Midbrain (tissue), 1 donor: ENCODE results near the gene ERVK3-1.
"Not testable (repeated sequence)": the region's sequence is repeated elsewhere in the genome, so short reads cannot be mapped to it uniquely, and the experiment has no call there.

Source experiments
- DNase-seq: peaks from one replicate; lab custom pipeline; 2025; lab: John Stamatoyannopoulos, UW

Gene ERVK3-1, protein sequence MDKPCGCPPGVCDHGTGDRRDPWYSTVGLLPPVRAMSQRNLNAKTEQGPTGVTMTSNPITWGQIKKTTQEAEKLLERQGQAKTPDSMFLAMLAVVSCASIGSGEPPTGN

DNA sequence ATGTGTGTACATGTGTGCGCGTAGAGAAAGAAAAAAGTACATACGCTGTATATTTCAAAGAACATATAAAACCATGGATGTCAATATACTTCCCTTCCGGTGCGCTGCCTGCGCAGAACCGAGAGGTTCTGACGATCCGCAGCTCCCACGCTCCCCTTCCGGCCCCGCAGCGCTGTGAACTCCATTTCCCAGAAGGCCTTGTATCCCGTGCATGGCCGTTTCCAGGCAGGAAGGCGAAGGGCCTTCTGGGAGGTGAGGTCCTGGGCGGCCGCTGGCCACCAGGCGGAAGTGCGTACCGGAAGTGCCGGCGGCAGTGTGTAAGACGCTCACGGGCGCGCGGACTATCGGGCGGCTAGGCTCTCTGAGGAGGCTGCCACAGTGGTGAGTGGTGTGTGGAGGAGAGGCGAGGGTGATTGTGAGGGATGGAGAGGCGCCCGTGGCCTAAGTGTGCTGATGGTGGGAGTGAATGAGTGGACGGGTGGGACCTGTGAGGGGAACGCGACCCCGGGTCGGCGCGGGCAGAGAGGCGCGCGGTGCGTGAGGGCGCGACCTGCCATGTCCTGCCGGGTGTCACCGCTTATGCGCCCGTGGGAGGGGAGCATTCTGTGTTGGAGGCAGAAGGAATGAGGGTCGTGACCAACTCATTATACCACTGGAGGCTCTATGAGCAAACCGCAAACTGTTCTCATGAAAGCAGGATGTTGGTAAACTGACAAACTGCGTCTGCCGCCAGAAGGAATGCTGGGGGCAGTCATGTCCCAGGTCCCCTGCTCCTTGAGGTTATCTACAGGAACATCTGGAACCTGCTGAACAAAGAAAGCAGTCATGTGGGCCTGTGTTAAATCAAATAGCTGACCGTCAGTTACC lies at the start of gene ERVK3-1:
TSS of gene ERVK3-1 (plus strand) at position 313 of the 867 bp plus-strand sequence. CDS start 6,792 bp downstream, outside the sequence.
- peak; percentile 98 for DNase-seq

DNA sequence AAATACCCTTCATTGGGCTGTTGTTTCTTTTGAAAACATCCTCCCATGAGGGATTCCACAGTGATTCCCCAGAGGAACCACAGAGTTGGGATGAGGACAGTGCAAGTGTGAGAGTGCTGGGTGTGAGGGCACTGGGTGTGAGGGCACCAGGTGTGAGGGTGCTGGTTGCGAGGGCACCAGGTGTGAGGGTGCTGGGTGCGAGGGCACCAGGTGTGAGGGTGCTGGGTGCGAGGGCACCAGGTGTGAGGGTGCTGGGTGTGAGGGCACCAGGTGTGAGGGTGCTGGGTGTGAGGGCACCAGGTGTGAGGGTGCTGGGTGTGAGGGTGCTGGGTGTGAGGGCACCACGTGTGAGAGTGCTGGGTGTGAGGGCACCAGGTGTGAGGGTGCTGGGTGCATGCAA lies 46.9 kb upstream of the ERVK3-1 start:
- DNase-seq = not testable (repeated sequence)

DNA sequence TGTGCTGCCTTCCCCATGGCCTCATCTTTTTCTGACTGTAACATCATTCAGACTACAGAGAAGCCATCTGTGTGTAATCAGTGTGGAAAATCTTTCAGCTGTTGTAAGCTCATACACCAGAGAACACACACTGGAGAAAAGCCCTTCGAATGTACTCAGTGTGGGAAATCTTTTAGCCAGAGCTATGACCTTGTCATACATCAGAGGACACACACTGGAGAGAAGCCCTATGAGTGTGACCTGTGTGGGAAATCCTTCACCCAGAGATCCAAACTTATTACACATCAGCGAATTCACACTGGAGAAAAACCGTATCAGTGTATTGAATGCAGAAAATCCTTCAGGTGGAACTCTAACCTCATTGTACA lies 43.6 kb upstream of the ERVK3-1 start:
- no peak for DNase-seq

DNA sequence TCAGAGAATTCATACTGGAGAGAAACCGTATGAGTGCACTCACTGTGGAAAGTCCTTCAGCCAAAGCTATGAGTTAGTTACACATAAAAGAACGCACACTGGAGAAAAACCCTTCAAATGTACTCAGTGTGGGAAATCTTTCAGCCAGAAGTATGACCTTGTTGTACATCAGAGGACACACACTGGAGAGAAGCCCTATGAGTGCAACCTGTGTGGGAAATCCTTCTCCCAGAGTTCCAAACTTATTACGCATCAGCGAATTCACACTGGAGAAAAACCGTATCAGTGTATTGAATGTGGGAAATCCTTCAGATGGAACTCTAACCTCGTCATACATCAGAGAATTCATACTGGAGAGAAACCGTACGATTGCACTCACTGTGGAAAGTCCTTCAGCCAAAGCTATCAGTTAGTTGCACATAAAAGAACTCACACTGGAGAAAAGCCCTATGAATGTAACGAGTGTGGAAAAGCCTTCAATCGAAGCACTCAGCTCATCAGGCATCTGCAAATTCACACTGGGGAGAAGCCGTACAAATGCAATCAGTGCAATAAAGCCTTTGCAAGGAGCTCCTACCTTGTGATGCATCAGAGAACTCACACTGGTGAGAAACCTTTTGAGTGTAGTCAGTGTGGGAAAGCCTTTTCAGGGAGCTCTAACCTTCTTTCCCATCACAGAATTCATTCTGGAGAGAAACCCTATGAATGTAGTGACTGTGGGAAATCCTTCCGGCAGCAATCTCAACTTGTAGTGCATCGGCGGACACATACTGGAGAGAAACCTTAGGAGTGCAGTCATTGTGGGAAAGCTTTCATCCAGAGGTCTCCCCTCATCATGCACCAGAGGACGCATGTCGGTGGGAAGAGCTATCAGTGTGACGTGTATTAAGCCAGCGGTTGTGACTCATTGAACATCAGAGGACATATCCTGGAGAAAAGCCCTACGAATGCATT lies 42.9 kb upstream of the ERVK3-1 start:
- no peak for DNase-seq

DNA sequence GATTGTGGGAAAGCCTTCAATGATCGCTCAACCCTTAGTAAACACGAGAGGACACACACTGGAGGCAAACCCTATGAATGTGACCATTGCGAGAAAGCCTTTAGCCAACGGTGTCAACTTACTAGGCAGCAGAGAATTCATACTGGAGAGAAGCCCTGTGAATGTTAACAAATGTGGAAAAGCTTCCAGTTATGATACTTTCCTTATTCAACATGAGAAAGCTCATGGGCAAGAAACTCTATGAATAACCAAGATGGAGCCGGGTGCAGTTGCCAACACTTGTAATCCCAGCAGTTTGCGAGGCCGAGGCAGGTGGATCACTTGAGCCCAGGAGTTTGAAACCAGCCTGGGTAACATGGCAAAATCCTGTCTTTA lies 42.3 kb upstream of the ERVK3-1 start:
- no peak for DNase-seq

DNA sequence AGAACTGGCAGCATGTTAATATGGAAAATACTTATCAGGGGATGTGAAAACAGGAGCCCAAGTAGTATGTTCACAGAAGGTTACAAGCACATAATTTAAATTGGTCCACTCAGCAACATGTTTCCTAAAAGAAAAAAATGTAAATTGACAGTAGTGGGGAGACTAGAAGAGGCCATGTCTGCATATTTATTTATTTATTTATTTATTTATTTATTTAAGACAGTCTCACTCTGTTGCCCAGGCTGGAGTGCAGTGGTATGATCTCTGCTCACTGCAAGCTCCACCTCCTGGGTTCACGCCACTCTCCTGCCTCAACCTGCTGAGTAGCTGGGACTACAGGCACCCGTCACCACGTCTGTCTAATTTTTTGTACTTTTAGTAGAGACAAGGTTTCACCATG lies 40.1 kb upstream of the ERVK3-1 start:
- DNase-seq = no peak

DNA sequence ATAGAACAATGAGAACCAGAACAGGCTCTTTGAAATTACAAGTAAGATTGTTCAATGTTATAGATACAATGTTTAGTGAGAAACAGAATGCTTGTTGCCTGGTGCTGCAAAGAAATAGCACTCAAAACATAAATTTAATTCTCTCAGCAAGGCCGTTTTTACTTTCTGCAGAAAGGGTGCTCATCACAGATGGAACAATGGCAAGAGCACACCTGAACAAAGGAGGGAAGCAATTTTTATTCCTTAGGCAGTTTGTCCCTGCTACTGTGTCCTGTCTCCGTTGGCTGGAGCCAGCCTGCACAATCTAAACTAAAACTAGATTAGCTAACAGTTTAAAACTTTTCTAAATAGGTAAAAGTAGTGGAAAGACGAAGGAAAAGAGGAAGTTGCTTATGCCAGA lies 36.8 kb upstream of the ERVK3-1 start:
- DNase-seq = no peak

DNA sequence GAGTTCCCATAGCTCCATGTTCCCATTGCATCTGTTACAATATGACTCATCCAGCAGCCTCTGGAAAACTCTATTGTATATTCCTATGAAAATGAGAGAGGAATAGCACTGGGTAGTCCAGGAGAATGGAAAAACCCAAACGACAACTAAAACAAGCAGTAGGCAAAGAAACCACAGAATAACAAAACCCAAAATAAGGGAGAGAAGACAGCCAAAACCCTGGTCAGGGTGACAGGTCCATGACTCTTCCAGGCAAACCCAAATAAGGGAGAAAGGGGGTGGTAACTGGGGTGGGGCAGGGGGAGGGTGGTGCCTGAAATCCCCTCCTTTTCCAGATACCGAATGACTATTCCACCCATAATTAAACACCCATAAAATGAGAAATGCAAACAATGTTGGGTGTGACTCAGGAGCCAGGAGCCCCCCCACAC lies 30.4 kb upstream of the ERVK3-1 start:
- DNase-seq = no peak

DNA sequence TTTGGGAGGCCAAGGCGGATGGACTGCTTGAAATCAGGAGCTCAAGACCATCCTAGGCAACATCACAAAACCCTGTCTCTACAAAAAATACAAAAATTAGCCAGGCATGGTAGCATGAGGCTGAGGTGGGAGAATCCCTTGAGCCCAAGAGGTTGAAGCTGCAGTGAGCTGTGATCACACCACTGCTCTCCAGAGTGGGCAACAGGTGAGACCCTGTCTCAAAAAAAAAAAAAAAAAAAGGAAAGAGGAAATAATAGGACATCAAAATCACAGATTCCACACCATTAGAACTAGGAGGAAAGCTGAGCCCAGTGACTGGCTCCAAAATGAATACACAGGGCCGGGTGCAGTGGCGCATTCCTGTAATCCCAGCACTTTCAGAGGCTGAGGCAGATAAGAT lies 29.6 kb upstream of the ERVK3-1 start:
- no peak for DNase-seq

DNA sequence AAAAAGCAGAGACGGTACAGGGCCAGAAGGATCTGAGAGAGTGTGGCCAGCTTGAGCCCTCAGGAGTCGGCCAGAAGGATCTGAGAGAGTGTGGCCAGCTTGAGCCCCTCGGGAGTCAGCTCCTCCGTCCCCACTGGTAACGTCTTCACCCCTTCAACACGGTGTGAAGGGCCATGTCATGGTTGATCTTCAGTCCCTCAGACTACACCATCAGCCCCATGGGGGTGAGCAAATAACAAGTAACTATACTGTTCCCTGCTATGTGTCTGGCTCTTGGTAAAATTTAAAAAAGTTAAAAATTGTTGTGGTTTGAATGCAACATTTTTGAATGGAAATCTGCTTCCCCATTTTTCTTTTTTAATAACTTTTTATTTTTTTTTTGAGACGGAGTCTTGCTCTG lies 28.0 kb upstream of the ERVK3-1 start:
- no peak for DNase-seq

DNA sequence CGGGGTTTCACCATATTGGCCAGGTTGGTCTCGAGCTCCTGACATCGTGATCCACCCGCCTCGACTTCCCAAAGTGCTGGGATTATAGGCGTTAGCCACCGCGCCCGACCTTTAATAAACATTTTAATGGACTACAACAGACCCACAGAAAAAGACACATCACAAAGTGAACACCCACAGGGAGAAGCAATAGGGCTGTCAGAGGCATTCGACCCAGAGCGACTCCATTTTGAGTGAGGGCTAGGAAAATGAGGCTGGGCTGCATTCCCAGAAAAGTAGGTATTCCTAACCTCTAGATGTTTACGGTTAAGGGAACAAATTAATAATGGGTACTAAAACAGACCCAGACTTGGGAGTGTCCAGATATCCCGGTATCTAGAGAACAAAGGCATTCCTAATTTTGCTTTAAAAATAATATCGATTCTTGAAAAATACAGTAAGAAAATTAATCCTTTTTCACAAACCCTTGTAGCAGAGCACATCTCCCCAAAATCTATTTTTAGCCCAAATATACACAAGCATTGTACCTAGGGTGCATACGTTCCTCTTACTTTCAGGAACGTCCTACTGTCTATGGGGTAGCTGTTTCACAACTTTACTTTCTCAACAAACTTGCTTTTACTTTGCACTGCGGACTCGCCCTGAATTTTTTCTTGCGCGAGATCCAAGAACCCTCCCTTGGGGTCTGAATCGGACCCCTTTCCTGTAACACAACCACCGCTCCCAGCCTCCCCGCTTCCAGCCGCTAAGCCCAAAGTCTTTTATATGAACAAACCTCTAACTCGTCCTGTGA lies 27.2 kb upstream of the ERVK3-1 start:
- peak; percentile 64 for DNase-seq

DNA sequence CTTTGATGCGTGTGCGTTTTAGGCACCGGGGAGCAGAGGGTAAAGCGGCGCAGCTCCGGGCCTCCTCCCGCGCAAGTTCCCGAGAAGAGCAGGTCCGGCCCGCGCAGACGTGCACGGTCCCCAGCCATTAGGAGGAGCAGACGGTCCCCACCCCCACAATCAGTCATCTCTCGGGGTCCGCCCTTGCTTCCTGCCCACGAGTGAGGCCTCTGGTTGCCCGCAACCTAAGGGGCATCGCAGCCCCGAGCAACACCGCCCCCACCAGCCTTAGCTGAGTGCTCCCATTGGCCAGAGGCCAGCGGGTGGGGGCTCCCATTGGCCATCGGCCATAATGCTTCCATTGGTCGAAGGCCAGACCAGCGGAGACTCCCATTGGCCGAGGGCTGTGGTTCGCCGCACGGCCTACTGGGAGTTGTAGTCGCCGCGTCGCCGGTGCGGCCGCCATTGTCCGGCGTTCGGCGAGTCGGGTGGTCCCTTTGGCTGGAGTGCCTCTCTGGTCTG lies 26.6 kb upstream of the ERVK3-1 start, which contains the start of gene ZNF8:
TSS of gene ZNF8 (plus strand) at position 415 of the 501 bp plus-strand sequence. CDS start 127 bp downstream, outside the sequence.
- peak; percentile 97 for DNase-seq

DNA sequence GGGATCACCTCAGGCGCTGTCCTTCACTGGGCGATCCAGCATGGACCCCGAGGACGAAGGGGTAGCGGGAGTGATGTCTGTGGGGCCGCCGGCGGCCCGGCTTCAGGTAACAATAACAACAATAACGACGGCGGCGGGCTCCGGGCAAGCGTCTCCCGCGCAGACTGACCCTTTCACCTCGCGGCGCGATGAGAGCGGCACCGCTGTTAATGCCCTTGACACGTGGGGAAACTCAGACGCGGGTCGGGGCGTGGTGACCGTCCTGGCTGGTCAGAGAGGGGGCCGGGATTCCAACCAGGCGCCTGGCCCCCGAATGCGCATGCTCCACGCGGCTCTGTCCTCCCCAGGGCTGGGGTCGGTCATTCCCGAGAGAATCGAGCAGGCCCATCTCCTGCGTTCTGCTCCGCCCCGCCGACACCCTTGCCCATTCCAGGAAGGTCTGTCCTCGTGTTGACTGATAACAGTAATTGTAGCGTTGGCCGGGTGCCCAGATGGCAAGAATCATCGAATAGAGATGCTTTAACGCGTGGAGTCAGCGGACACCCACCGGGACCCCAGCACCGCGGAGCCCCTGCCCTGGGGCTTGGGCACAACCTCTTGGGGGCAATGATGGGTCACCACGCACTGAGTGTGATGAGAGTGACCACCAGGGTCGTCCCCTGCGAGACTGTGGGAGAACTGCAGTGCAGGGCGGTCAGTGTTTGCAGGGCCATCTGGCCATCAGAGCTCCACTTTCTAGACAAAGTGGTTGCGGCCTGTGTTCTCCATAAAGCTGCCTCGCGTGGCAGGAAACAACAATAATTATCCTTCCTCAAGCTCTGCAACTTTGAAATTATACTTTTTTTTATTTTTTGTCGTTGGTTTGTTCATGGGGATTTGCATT lies 25.9 kb upstream of the ERVK3-1 start:
- peak; percentile 67 for DNase-seq

DNA sequence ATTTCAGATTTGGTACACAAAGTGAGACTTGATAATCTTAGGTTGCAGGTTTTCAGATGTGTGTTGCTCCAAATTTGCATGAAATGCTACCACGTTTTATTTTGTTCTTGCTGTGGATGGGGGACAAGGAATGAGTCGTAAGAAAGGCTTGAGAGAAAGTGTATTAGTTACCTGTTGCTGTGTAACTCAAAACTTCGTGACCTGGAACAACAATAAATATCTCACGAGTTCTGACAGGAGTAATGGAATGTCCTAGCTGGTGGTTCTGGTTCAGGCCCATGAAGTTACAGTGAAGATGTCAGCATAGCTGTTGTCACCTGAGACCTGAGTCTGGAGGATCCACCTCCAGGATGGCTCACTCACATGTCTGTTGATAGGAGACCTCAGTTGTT lies 25.3 kb upstream of the ERVK3-1 start:
- DNase-seq = no peak

DNA sequence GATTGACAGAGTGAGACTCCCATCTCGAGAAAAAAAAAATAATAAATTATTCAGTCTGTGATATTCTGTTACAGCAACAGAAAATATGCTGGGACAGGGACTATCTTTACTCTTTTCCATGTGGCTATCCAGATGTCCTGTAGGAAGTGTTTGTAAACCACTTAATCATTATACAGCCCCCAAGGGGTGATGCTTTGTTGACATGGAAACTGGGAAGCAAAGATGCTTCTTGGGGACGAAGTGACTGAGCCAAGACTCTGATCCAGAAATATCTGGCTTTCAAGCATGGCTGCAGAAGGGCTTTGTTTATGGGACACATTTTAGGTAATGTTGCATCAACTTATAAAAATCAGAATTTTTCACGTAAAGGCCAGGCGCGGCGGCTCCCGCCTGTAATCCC lies 21.0 kb upstream of the ERVK3-1 start:
- no peak for DNase-seq

DNA sequence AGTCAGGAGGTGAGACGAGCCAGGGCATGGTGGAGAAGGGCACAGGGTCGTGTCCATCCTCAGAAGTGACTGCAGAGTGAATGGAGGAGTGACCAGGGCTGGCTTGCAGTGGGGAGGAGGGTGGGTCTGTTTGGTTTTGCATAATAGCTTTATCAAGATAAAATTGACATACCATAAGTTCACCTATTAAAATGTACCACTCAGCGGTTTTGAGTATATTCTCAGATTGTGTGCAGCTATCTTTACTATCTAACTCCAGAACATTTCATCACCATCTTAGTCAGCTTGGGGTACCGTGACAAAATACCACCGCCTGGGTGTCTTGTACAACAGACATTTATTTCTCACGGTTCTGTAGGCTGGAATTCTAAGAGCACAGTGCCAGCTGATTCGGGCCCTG lies 13.2 kb upstream of the ERVK3-1 start:
- DNase-seq = no peak

DNA sequence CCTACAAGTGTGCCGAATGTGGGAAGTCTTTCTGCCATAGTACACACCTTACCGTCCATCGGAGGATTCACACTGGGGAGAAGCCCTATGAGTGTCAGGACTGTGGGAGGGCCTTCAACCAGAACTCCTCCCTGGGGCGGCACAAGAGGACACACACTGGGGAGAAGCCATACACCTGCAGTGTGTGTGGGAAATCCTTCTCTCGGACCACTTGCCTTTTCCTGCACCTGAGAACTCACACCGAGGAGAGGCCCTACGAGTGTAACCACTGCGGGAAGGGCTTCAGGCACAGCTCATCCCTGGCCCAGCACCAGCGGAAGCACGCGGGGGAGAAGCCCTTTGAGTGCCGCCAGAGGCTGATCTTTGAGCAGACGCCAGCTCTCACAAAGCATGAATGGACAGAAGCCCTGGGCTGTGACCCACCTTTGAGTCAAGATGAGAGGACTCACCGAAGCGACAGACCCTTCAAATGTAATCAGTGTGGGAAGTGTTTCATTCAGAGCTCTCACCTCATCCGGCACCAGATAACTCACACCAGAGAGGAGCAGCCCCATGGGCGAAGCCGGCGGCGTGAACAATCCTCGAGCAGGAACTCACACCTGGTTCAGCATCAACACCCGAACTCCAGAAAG lies 10.3 kb upstream of the ERVK3-1 start:
- DNase-seq = no peak

DNA sequence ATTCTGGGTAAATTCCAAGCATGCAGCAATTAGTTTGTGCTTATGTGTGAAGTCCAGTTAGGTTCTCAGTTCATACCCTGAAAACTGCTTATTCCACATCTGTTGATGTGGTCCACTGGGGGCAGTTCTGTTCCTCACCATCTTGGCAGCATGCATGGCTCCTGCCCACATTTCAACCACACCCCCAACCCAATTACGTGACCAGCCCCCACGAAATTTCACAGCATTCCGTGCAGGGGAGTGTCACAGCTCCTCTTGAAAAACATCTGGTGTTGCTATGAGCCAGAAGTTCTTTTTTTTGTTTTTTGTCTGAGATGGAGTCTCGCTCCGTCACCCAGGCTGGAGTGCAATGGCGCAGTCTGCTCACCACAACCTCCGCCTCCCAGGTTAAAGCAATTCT lies 9.1 kb upstream of the ERVK3-1 start:
- DNase-seq = no peak

DNA sequence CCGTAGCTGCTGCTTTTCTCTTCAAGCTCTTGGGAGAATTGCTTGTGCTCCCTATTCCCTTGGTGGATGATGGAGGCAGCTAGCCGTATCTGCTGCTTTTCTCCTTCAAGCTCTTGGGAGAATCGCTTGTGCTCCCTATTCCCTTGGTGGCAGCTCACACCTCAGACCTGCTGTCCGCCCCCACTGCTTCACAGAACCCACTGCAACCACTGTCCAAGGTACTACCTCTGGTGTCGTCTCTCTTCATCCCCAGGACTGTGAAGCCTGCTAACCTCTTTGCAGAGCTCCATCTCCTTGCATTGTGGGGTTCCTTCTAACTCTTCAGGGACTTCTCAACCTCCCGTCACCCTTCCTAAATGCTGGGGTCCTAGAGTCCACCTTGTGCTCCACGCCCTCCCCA lies 4.6 kb upstream of the ERVK3-1 start:
- DNase-seq = no peak

DNA sequence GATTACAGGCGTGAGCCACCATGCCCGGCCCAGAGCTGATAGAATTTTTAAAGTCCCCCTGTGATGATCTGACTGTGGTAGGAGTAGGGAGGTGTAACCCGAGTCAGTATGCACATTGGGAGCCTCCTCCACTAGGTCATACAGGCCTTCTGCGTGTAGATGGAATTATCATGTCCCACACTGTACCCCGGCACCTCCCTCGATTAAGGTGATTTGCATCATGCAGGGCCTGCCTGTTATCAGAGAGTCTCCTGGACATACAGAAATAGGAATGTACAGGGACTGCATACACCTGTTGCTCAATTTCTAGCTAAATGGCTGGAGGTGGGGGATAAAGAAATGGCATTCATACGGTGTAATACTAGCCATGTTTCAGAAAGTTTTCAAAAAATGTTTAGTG lies 922 bp upstream of the ERVK3-1 start:
- DNase-seq = no peak
